ENCODE data around the gene TMEM114.

Gene TMEM114

DNA sequence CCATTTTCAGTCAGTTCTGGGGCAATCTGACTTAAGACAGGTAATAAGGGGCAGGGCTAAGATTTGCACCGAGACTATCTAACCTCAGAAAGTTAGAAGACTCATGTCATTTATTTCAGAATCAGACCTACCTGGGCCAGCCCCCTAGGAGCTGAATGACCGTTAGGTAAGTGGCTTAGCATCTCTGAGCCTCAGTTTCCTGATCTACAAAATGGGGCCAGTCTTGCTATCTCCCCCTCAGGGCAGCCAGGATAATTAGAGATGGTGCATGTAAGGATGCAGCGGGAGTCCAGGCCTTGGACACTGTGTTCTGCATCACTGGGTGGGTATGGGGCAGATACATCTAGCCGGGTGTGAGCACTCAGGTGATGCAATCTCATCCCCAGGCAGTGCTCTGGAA is 20.8 kb upstream of the TMEM114 start:
- DNase-seq: no peak

DNA sequence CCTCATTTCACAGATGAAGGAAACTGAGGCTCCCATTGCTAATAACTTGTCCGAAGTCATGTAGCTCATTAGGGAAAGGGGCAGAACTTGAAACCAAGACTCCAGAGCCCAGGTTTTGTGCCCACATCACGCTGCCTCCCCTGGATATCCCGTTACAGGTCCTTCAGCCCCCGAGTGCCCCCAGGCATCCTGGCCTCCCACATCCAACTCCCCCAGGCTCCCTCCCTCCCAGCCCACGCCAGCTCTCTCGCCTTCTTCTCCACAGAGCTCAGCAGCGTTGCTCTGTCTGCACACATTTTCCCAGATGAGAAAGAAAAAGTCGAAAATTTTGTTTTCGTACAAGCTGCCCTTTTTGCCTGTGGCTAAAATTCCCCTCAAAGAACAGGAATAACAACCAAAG is 16.9 kb upstream of the TMEM114 start:
- no peak for DNase-seq

DNA sequence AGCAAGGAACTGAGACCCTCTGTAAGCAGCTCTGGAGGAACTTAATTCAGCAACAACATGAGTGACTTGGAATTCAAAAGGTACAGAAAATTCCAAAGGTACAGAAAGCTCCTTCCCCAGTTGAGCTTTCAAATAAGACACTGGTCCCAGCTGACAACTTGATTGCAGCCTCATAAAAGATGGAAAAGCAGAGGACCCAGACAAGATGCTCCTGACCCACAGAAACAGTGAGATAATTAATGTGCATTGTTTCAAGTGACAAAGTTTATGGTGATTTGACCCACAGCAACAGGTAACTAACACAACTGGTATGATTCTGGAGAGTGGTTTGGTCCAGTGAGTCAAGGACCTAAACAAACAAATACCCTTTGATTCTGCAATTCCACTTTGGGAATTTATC is 15.2 kb upstream of the TMEM114 start:
- DNase-seq: no peak

DNA sequence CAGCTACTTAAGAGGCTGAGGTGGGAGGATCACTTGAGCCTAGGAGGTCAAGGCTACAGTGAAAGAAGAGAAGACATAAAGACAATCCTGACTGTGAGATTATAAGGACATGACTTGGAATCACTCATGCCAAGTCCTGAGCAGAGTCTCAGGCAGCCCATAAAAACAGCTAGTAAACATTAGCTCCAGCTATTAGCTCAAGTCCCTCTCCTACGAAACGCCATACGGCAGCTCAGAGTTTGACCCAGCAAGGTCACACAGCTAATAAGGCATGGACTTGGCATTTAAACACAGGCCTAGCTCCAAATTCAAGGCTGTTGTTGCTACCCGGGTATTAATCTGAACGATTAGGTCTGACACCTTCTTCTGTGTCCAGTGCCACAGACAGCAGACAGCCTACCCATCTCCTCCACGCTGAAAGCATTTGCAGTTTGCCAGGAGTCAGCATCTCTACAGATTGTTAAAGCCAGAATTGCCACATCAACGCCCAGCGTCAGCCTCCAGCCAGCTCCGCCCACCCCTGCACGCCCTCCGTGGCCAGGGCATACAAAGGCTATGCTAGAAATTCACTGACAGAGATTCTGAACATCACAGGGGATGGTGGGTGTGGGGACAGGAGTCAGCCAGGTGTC is 9.9 kb upstream of the TMEM114 start:
- DNase-seq: no peak

DNA sequence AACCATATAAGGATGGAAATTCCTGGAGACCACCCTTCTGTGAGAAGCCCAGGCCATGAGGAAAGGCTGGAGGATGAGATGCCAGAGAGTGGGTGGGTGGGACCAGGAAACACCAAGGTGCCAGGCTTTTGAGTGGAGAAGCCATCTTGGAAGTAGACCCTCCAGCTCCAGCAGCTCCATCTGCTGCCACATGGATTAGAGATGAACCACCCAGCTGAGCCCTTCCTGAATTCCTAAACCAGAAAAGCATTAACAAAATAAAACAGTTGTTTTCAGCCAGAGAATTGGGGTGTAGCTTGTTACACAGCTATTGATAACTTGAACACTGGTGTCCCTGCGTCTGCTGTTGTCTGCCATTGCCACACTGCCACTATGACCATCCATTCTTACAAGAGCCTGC is 6.3 kb upstream of the TMEM114 start:
- no peak for DNase-seq

DNA sequence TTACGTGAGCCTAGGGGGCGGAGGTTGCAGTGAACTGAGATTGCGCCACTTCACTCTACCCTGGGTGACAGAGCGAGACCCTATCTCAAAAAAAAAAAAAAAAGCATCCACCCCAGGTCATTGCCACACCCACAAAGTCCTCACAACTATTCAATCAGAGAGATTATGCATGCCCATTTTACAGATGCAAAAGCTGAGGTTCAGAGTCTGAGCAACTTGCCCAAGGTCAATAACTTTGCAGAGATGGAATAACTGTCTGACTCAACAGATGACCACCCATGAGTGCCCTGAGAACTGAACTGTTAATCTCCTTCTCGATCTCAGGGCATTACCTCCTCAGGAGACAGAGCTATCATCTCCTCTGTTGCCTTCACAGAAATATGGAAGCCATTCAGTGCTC is 5.5 kb upstream of the TMEM114 start:
- DNase-seq: no peak

DNA sequence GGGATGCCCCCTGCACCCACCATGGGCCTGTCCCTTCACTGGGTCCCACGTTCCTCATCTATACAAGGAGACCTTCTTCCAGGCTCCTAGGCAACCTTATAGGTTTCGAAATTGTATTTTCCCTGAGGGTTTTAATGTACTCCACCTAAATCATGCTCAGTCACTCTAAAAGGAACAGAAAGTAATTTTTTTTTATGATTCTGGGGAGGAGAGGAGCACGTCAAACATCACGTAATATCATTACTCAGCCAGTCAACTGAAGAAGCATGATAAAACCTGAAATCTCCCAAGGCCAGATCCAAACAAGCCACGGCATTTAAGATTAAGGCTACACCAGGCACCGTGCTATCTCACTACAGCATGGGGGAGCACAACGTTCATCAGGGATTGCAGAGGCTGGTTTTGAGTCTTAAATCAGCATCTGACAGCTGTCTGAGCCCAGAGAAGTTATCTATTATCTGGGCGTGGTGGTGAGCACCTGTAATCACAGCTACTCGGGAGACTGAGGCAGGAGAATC is 3.9 kb upstream of the TMEM114 start:
- no peak for DNase-seq

- DNase-seq: no peak
Observed at GRCh38 chr16:8591451-8591850, 1.1 kb upstream of the TMEM114 start.

DNA sequence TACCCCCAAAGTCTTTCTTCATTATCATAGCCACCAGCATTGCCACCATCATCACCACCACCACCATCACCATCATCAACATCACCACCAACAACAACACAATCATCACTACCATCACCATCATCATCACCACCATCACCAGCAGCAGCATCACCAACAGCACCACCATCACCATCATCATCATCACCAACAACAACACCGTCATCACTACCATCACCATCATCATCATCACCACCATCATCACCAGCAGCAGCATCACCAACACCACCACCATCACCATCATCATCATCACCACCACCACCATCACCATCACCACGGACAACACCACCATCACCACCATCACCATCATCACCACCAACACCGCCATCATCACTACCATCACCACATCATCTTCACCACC is 500 bp upstream of the TMEM114 start:
- DNase-seq: no peak

DNA sequence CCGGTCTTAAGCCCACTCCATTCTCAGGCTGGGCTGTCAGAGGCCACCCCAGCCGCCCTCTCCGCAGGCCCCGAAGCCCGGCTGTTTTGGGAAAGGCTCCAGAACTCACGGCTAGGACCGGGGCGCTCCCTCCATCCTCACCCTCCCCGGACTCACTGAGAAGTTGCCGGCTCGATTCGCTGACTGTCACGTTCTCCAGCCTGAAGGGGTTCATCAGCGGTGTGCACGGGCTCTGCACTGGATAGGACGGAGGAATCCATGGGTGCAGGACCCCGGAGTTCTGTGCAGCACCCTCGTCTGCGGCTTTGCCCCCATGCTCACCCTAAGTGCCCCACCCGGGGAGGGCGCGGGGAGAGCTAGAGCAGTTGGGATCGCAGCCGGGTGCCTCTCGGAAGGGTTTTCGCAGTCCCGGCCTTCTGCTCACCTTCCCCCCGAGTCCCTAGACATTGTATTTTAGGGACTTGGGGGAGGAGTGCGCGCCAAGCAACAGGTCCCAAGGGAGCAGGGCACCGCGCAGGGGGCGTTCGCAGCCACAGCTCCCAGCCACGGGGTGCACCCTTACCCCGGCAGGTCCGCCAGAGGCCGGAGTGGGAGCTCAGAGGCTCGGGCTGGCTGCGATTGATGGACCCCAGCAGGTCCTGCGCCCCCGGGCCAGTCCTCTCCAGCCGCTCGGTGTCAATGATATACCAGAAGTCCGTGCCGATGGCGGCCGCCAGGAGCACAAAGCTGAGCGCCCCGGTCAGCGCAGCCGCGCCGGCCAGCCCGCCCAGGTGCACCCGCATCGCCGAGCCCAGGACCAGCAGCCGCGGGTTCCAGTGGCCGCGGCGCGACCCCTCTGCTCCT is 1.0 kb downstream of the TMEM114 start:
- DNase-seq: no peak

DNA sequence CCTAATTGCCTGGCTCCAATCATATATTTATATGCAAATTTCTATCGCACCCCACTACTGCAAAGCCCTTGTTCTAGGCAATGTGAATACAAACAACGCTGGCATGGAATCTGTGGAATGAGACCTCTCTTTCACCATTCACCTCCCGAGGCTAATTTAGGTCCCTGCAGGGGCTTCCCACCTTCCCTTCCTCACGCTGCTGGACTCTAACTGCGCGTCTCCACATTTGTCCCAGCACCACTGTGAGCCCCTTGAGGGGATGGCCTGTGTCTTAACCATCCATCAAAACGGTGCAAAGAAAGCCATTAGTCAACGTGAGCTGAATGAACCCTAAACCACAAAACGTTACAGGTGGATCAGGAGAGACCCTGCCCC is 1.6 kb downstream of the TMEM114 start:
- DNase-seq: no peak

GRCh38 chr16:8587065-8587464 is 3.2 kb downstream of the TMEM114 start:
- no peak for DNase-seq

DNA sequence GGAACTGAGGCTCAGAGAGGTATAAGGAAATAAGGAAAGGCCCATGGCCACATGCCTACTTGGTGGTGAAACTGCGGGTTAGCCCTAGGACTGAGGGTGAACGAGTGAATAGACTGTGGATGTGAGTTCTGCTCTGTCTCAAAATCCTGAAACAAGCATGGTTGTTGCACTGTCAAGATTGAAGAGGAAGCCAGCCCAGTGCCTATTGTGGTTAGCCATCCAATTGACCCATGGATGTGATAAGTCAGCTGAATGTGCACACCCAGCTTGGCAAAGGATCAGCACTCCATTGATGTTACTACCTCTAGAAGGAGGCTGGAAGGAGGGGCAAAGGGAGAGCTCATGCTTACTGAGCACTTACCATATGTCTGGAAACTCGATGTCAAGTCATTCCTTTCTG is 4.5 kb downstream of the TMEM114 start:
- no peak for DNase-seq

DNA sequence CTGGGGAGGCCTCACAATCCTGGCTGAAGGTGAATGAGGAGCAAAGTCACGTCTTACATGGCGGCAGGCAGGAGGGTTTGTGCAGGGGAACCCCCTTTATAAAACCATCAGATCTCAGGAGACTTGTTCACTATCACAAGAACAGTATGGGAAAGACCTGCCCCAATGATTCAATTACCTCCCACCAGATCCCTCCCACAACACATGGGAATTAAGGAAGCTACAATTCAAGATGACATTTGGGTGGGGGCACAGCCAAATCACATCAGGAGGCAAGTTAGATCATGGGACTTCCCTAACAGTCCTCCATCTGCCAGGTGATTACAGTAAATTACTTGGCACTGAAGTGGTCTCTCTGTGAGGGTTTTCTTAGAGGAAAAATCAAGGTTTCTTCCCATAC is 5.3 kb downstream of the TMEM114 start:
- no peak for DNase-seq

- no peak for DNase-seq
Observed at GRCh38 chr16:8583732-8584131, 6.6 kb downstream of the TMEM114 start.

DNA sequence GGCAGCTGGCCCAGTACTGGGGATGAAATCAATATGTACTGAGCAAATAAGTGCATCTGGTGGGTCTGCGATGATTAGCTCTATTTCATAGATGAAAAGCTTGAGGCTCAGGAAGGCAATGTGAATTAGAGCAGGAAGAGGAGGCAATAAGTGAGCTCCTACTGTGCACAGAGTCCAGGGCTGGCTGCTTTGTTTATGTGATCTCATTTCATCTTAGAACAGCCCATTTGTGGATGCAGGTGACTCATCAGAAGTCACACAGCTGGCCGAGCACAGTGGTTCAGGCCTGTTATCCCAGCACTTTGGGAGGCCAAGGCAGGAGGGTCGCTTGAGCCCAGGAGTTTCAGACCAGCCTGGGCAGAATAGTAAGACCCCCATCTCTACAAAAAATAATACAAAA is 7.1 kb downstream of the TMEM114 start:
- DNase-seq: no peak

GRCh38 chr16:8581831-8582580 is 8.3 kb downstream of the TMEM114 start:
- DNase-seq: no peak

- no peak for DNase-seq
Observed at GRCh38 chr16:8579559-8579958, 10.8 kb downstream of the TMEM114 start.

DNA sequence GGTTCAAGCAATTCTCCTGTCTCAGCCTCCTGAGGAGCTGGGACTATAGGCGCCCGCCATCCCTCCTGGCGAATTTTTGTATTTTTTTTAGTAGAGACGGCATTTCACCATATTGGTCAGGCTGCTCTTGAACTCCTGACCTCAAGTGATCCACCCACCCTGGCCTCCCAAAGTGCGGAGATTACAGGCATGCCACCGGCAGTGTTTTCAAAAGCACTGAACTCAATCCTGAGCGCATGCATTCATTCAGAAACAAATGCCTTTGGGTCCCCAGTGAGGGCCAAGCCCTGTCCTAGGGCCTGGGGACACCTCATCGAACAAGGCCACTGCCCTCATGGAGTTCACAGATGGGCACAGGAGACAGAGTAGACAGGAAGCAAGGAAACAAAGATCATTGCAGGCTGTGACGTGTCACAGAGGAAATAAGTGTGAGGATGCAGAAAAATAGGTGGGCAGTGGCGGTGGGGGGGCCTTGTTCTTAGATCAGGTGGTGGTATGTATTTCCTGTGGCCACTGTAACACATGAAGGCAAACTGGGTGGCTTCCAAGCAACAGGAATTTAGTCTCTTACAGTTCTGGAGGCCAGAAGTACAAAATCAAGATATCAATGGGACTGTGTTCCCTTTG is 12.5 kb downstream of the TMEM114 start:
- no peak for DNase-seq

DNA sequence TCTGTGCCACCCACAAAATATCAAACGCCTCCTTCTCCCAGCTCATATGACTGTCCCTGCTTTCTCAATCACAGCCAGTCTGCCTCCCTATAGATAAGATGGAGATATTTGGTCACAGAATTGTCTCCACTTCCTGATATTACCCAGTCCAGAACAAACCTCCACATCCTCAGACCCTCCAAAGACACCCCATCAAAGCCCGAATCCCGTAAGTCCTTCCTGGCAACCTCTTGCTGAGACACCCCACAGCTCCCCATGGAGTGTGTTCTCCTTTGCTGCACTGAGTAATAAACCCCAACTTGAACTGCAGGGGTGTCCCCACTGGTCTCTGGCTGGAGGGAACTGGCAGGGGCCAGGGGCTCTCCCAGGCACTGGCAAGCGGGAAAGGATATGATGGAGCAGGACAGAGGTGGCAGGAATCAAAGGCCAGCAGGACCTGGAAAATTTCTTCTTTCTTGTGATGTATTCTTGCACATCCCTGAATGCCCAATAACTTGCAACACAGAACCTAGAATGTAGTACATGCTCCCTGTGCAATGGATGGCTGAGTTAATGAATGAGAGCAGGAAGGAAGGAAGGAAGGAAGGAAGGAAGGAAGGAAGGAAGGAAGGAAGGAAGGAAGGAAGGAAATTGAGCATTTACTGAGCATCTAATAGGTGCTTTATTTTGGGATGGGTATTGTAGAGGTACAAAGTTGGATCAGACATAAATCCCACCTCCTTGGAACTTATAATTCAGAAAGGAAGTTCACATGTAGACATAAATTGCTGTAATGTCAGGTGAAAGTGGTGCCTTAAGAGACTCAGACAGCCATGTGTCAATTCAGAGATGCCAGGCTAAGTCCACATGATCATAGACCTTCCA is 13.9 kb downstream of the TMEM114 start:
- no peak for DNase-seq

DNA sequence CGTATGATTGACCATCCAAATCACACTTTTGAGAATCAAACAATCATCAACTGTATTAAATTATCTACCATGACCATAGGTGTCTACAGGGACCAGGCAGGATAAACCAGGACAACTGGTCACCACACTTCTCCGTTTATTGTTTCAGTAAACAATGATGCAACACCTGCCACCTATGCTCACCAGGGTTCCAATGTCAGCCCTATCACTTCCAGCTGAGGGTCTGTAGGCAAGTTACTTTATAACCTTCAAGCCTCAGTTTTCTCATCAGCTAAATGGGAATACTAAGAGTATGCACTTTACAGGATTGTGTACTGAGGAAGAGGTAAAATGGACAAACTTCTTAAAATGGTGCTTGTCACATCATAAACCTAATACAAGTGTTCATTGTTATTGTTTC is 14.9 kb downstream of the TMEM114 start:
- DNase-seq: no peak

Measured in KG1 (cell line).